IMR-90 (cell line): ENCODE results near the gene PAXX. TPM values are rescaled to one million over a fixed set of nuclear protein-coding genes. Genes with fewer than 3 reads are reported as not detected.

Experiments used
- ATAC-seq: fragments of 200-7000 bp; cut with Tn5 transposase; 2 replicates; pipeline ENCODE4 v1.9.1; 2020; ENCODE audit warnings: low read depth, mild to moderate bottlenecking, moderate library complexity
- BruUV-seq: library from RNA; stranded (reverse); fragments of 400-500 nt; replicated peaks from 2 replicates; lab custom pipeline; 2021; lab: Mats Ljungman, UMichigan
- CTCF ChIA-PET: fragments of 300-600 bp; formaldehyde crosslinking; extraction: SDS; loops from one replicate; lab custom pipeline; 2021; ENCODE audit warnings: antibody characterized with exemption; lab: Yijun Ruan, JAX
- POLR2A ChIA-PET: fragments of 300-600 bp; sonication (Branson Sonifier 250); formaldehyde crosslinking; loops from one replicate; lab custom pipeline; 2022; ENCODE audit warnings: antibody characterized with exemption; ENCODE audit not compliant: unreplicated experiment; lab: Charles Lee
- DNase-seq: peaks from one replicate; pipeline ENCODE4 v3.0.0; 2013
- H2AFZ ChIP-seq: replicated peaks from 2 replicates; pipeline ENCODE3; 2013; ENCODE audit warnings: low read length, mild to moderate bottlenecking; ENCODE audit not compliant: poor library complexity
- H2AK5ac ChIP-seq: 2 replicates; pipeline ENCODE4 v1.6.1; 2013; ENCODE audit warnings: low read depth, low read length, inconsistent platforms
- H2AK9ac ChIP-seq: replicated peaks from 2 replicates; pipeline ENCODE3; 2013; ENCODE audit warnings: mild to moderate bottlenecking, low read depth, low read length, moderate library complexity; ENCODE audit not compliant: poor library complexity
- H2BK120ac ChIP-seq: 2 replicates; pipeline ENCODE4 v1.6.1; 2013; ENCODE audit warnings: low read depth, low read length, inconsistent platforms
- H2BK15ac ChIP-seq: 3 replicates; pipeline ENCODE4 v1.6.1; 2013; ENCODE audit warnings: low read depth, low read length, inconsistent platforms
- H2BK20ac ChIP-seq: 2 replicates; pipeline ENCODE4 v1.6.1; 2013; ENCODE audit warnings: low read depth, mild to moderate bottlenecking, inconsistent platforms, low read length, moderate library complexity
- H2BK5ac ChIP-seq: 2 replicates; pipeline ENCODE4 v1.6.1; 2013; ENCODE audit warnings: mild to moderate bottlenecking, low read depth, low read length, inconsistent platforms; ENCODE audit not compliant: poor library complexity, severe bottlenecking
- H3K14ac ChIP-seq: replicated peaks from 2 replicates; pipeline ENCODE4 v1.6.1; 2013; ENCODE audit warnings: low read depth, low read length, inconsistent platforms
- H3K18ac ChIP-seq: 2 replicates; pipeline ENCODE4 v1.6.1; 2013; ENCODE audit warnings: low read depth, low read length, control low read depth
- H3K23ac ChIP-seq: 2 replicates; pipeline ENCODE4 v1.6.1; 2013; ENCODE audit warnings: low read depth, low read length, inconsistent platforms
- H3K27ac ChIP-seq: 2 replicates; pipeline ENCODE4 v1.5.1; 2013; ENCODE audit warnings: mild to moderate bottlenecking, control low read depth, low read length; ENCODE audit not compliant: insufficient read depth
- H3K27me3 ChIP-seq: 2 replicates; pipeline ENCODE4 v1.6.1; 2013; ENCODE audit warnings: low read length; ENCODE audit not compliant: control insufficient read depth, insufficient read depth
- H3K36me3 ChIP-seq: 2 replicates; pipeline ENCODE4 v1.6.1; 2013; ENCODE audit warnings: low read length, mixed read lengths; ENCODE audit not compliant: control insufficient read depth, insufficient read depth
- H3K4ac ChIP-seq: 2 replicates; pipeline ENCODE4 v1.6.1; 2013; ENCODE audit warnings: low read depth, low read length, inconsistent platforms
- H3K4me1 ChIP-seq: 2 replicates; pipeline ENCODE4 v1.6.1; 2013; ENCODE audit warnings: low read length, mixed read lengths; ENCODE audit not compliant: control insufficient read depth, insufficient read depth
- H3K4me2 ChIP-seq: 2 replicates; pipeline ENCODE4 v1.6.1; 2013; ENCODE audit warnings: low read depth, mild to moderate bottlenecking, control low read depth, low read length, moderate library complexity
- H3K4me3 ChIP-seq: 2 replicates; pipeline ENCODE4 v1.5.1; 2013; ENCODE audit warnings: low read depth, mild to moderate bottlenecking, control low read depth, low read length, moderate library complexity; ENCODE audit not compliant: insufficient read depth
- H3K56ac ChIP-seq: 2 replicates; pipeline ENCODE4 v1.6.1; 2013; ENCODE audit warnings: low read length, inconsistent platforms; ENCODE audit not compliant: insufficient read depth; ENCODE audit errors: extremely low read depth
- H3K79me1 ChIP-seq, 2 experiments: 2 replicates each; pipeline ENCODE4 v1.6.1; 2013; ENCODE audit warnings: low read length in 2 of 2, inconsistent platforms in 1 of 2, low read depth in 1 of 2
- H3K9ac ChIP-seq: 2 replicates; pipeline ENCODE4 v1.6.1; 2013; ENCODE audit warnings: low read depth, low read length, control low read depth
- H3K9me1 ChIP-seq: 2 replicates; pipeline ENCODE4 v1.6.1; 2013; ENCODE audit warnings: low read length, inconsistent platforms; ENCODE audit not compliant: insufficient read depth
- H3K9me3 ChIP-seq: 2 replicates; pipeline ENCODE4 v1.6.1; 2013; ENCODE audit warnings: low read length; ENCODE audit not compliant: control insufficient read depth, insufficient read depth
- H4K20me1 ChIP-seq: 2 replicates; pipeline ENCODE4 v1.6.1; 2013; ENCODE audit warnings: low read length, inconsistent platforms; ENCODE audit not compliant: insufficient read depth
- H4K5ac ChIP-seq: 2 replicates; pipeline ENCODE4 v1.6.1; 2013; ENCODE audit warnings: mild to moderate bottlenecking, low read depth, low read length, control low read depth
- H4K8ac ChIP-seq, 2 experiments: 2 replicates each; pipeline ENCODE4 v1.6.1; 2013; ENCODE audit warnings: low read depth in 2 of 2, low read length in 2 of 2, control low read depth in 1 of 2, inconsistent platforms in 1 of 2
- H4K91ac ChIP-seq: 2 replicates; pipeline ENCODE4 v1.6.1; 2013; ENCODE audit warnings: low read depth, low read length, inconsistent platforms; ENCODE audit not compliant: insufficient read depth
- CEBPB ChIP-seq: IDR thresholded peaks from 2 replicates; pipeline ENCODE4 v1.6.1; 2012; ENCODE audit warnings: low read depth, low read length, improper control_type of control experiment
- MAFK ChIP-seq: IDR thresholded peaks from 2 replicates; pipeline ENCODE4 v1.6.1; 2012; ENCODE audit warnings: low read depth, low read length, improper control_type of control experiment
- NFE2L2 ChIP-seq: fragments of 150-350 bp; IDR thresholded peaks from 2 replicates; pipeline ENCODE4 v1.6.1; 2016; ENCODE audit warnings: low read depth, mild to moderate bottlenecking, low read length
- POLR2A ChIP-seq: IDR thresholded peaks from 2 replicates; pipeline ENCODE4 v1.6.1; 2012; ENCODE audit warnings: mild to moderate bottlenecking, low read depth, low read length
- USF2 ChIP-seq: fragments of 150-350 bp; IDR thresholded peaks from 2 replicates; pipeline ENCODE4 v1.6.1; 2017; ENCODE audit warnings: mild to moderate bottlenecking, antibody characterized with exemption, low read length, low read depth
- WGBS, 2 experiments: methylation state at CpG; one replicate each; pipeline versions ENCODE4 v1.1.5 to v1.1.7; 2013; ENCODE audit warnings: missing lambda C conversion rate in 2 of 2; ENCODE audit not compliant: insufficient read length in 1 of 2; ENCODE audit errors: extremely low coverage in 2 of 2; 5-methylcytosine and 5-hydroxymethylcytosine counted together
- dilution Hi-C: fragments of 300-500 bp; cut with HindIII; formaldehyde crosslinking; loops from one replicate; pipeline ENCODE4 v1.14.3; 2018; ENCODE audit warnings: low sequenced_read_pairs; ENCODE audit not compliant: unreplicated experiment
- in situ Hi-C: fragments of 300-500 bp; cut with MboI; formaldehyde crosslinking; loops from 3 replicates; pipeline ENCODE4 v1.14.3; 2019; ENCODE audit warnings: low sequenced_read_pairs, inconsistent platforms, mixed read lengths
- intact Hi-C: fragments of 100-400 bp; cut with micrococcal nuclease; formaldehyde crosslinking; loops from 2 replicates; pipeline ENCODE4 v1.10.0; 2022
- polyA plus RNA-seq, 3 experiments: library from polyadenylated mRNA; depleted of rRNA; stranded (reverse); fragments of >200 nt; gene quantifications; 2 replicates each; pipeline ENCODE4 v1.2.3, GENCODE V29; 2012; ENCODE audit warnings: low replicate concordance in 1 of 3
- total RNA-seq: library from RNA; depleted of rRNA; stranded (reverse); fragments of >200 nt; gene quantifications from 2 replicates; pipeline ENCODE4 v1.2.3, GENCODE V29; 2012

PAXX gene
- total and polyA plus RNA-seq, 2 of the 4 experiments (the other 2 are of a cell fraction): 5.7 to 24.6 TPM

GRCh38 chr9:137021568-137021978, 29.4 kb downstream of the PAXX start:
- ChIA-PET POLR2A (no interaction called here), CTCF (no interaction called here)
- peaks cover 14% of the 10 kb centered on the region; the same call in 1 of the 2 replicates for H3K36me3 ChIP-seq
- no peak for TF ChIP-seq NFE2L2
- no peak for TF ChIP-seq POLR2A
- no peak for TF ChIP-seq CEBPB
- no peak for TF ChIP-seq MAFK
- TF ChIP-seq USF2: no peak
- no peaks in the 10 kb centered on the region; the same call in 1 of the 2 replicates for H4K20me1 ChIP-seq
- no peak overlapping the region for H3K9ac ChIP-seq
- H3K18ac ChIP-seq: no peak overlapping the region
- H3K4me2 ChIP-seq: no peak overlapping the region
- ATAC-seq: no peak
- no peak overlapping the region for H2BK5ac ChIP-seq
- H3K27me3 ChIP-seq: no peaks in the 10 kb centered on the region
- H3K23ac ChIP-seq: no peak overlapping the region
- no peak overlapping the region for H2AK5ac ChIP-seq
- no CpG with 5 or more reads among the region's 6 CpGs for WGBS, 2 experiments
- no peak overlapping the region for H2BK20ac ChIP-seq
- in situ Hi-C loops: no loop called here
- H3K4me3 ChIP-seq: no peak overlapping the region
- no peak overlapping the region for H3K56ac ChIP-seq
- BruUV-seq: no TSS peak
- H2AFZ ChIP-seq: no peak overlapping the region
- no peak overlapping the region for H4K5ac ChIP-seq
- no peaks in the 10 kb centered on the region for H3K9me3 ChIP-seq
- dilution Hi-C loops: no loop called here
- H2BK15ac ChIP-seq: no peak overlapping the region
- no peak overlapping the region for H4K91ac ChIP-seq
- H3K4ac ChIP-seq: no peak overlapping the region
- no peak overlapping the region for H2BK120ac ChIP-seq
- DNase-seq: no peak
- intact Hi-C loops: no loop called here
- no peak overlapping the region for H3K14ac ChIP-seq
- peaks cover 4% of the 10 kb centered on the region; the same call in 1 of the 2 replicates for H3K9me1 ChIP-seq
- H4K8ac ChIP-seq: no peak overlapping the region
- no peaks in the 10 kb centered on the region for H3K4me1 ChIP-seq
- H2AK9ac ChIP-seq: no peak overlapping the region
- no peaks in the 10 kb centered on the region; a peak in 1 of 4 replicates for H3K79me1 ChIP-seq
- no peak overlapping the region for H3K27ac ChIP-seq
